ENCODE measurements around the gene UNC5B.
"Not testable (repeated sequence)": the region's sequence is repeated elsewhere in the genome, so short reads cannot be mapped to it uniquely, and the experiment has no call there.

UNC5B gene

GRCh38 chr10:71268247-71268691, 55.9 kb downstream of the UNC5B start:
- DNase-seq (ENCODE audit: low read depth) = peak; percentile 52

- DNase-seq (ENCODE audit: low read depth) = peak; percentile 24
Measured at GRCh38 chr10:71268758-71269157, 56.4 kb downstream of the UNC5B start.

GRCh38 chr10:71269301-71270288, 57.2 kb downstream of the UNC5B start:
- no peak for DNase-seq (ENCODE audit: low read depth)

- DNase-seq (ENCODE audit: low read depth) = peak; percentile 63
Measured at GRCh38 chr10:71270301-71271220, 58.2 kb downstream of the UNC5B start.

GRCh38 chr10:71271662-71272055, 59.3 kb downstream of the UNC5B start:
- no peak for DNase-seq (ENCODE audit: low read depth)

GRCh38 chr10:71272056-71272771, 59.8 kb downstream of the UNC5B start:
- no peak for DNase-seq (ENCODE audit: low read depth)

- DNase-seq (ENCODE audit: low read depth) = not testable (repeated sequence)
Measured at GRCh38 chr10:71272974-71273373, 60.6 kb downstream of the UNC5B start.

GRCh38 chr10:71273506-71273905, 61.1 kb downstream of the UNC5B start:
- DNase-seq (ENCODE audit: low read depth) = no peak

- no peak for DNase-seq (ENCODE audit: low read depth)
Measured at GRCh38 chr10:71274901-71275796, 62.8 kb downstream of the UNC5B start.

- DNase-seq (ENCODE audit: low read depth) = no peak
Measured at GRCh38 chr10:71276873-71277272, 64.5 kb downstream of the UNC5B start.

GRCh38 chr10:71277914-71278665, 65.7 kb downstream of the UNC5B start:
- no peak for DNase-seq (ENCODE audit: low read depth)

- DNase-seq (ENCODE audit: low read depth) = no peak
Measured at GRCh38 chr10:71278691-71279588, 66.6 kb downstream of the UNC5B start.

- no peak for DNase-seq (ENCODE audit: low read depth)
Measured at GRCh38 chr10:71279590-71280170, 67.3 kb downstream of the UNC5B start.

GRCh38 chr10:71280216-71280615, 67.8 kb downstream of the UNC5B start:
- peak; percentile 23 for DNase-seq (ENCODE audit: low read depth)

- DNase-seq (ENCODE audit: low read depth) = no peak
Measured at GRCh38 chr10:71280825-71281224, 68.5 kb downstream of the UNC5B start.

GRCh38 chr10:71281646-71282322, 69.4 kb downstream of the UNC5B start:
- no peak for DNase-seq (ENCODE audit: low read depth)

GRCh38 chr10:71282323-71282680, 69.9 kb downstream of the UNC5B start:
- no peak for DNase-seq (ENCODE audit: low read depth)

- DNase-seq (ENCODE audit: low read depth) = no peak
Measured at GRCh38 chr10:71283410-71283809, 71.0 kb downstream of the UNC5B start.

Measured in fibroblast of gingiva (primary cell).